B cell (primary cell): ENCODE data around the gene TKTL2. TPM values are rescaled to one million over a fixed set of nuclear protein-coding genes. Genes with fewer than 3 reads are reported as not detected.

Experiments used
- ATAC-seq: fragments of 200-7000 bp; cut with Tn5 transposase; one replicate; pipeline ENCODE4 v1.10.0; 2021; ENCODE audit warnings: low read depth, mild to moderate bottlenecking, moderate number of reproducible peaks, moderate library complexity
- CTCF ChIA-PET: fragments of 350-600 bp; sonication (Branson Sonifier 250); formaldehyde crosslinking; loops from one replicate; lab custom pipeline; 2021; ENCODE audit warnings: antibody characterized with exemption, inconsistent platforms; lab: Charles Lee
- POLR2A ChIA-PET: fragments of 350-600 bp; sonication (Branson Sonifier 250); formaldehyde crosslinking; loops from one replicate; lab custom pipeline; 2021; ENCODE audit warnings: antibody characterized with exemption; lab: Charles Lee
- DNase-seq: peaks from one replicate; pipeline ENCODE4 v3.0.0; 2013
- H2AFZ ChIP-seq: 2 replicates; pipeline ENCODE4 v1.6.1; 2012; ENCODE audit warnings: mild to moderate bottlenecking, low read depth, low read length; ENCODE audit not compliant: insufficient read depth, poor library complexity, severe bottlenecking
- H3K27ac ChIP-seq, 2 donors: 1 replicate in 1 of 2; 2 replicates in 1 of 2; pipeline ENCODE4 v1.5.1; 2012 to 2013; ENCODE audit warnings: low read length in 2 of 2, mild to moderate bottlenecking in 2 of 2, moderate library complexity in 1 of 2
- H3K27me3 ChIP-seq, 4 experiments: fragments of 200-600 bp in 1 of 4; sonication (generic) in 1 of 4; replicated peaks in 1 of 4; 1 replicate in 2 of 4; 2 replicates in 2 of 4; pipeline versions ENCODE4 v1.6.1 to v1.7.0; 2013 to 2016; ENCODE audit warnings: low read length in 3 of 4, mild to moderate bottlenecking in 2 of 4, mixed read lengths in 1 of 4, moderate library complexity in 1 of 4; ENCODE audit not compliant: insufficient read depth in 4 of 4, control insufficient read depth in 3 of 4; ENCODE audit errors: control extremely low read depth in 1 of 4
- H3K36me3 ChIP-seq, 2 experiments: replicated peaks in 1 of 2; 1 replicate in 1 of 2; 2 replicates in 1 of 2; pipeline versions ENCODE4 v1.6.1 to v1.7.1; 2013; ENCODE audit warnings: low read length in 1 of 2; ENCODE audit not compliant: insufficient read depth in 2 of 2, control insufficient read depth in 1 of 2; ENCODE audit errors: control extremely low read depth in 1 of 2, extremely low read depth in 1 of 2
- H3K4me1 ChIP-seq, 2 donors: fragments of 200-600 bp in 1 of 2; sonication (generic) in 1 of 2; 1 replicate in 1 of 2; 2 replicates in 1 of 2; pipeline versions ENCODE4 v1.5.1 to v1.6.1; 2013 to 2017; ENCODE audit warnings: low read length in 2 of 2; ENCODE audit not compliant: control insufficient read depth in 2 of 2, insufficient read depth in 2 of 2
- H3K4me2 ChIP-seq: replicated peaks from 2 replicates; pipeline ENCODE3; 2012; ENCODE audit warnings: mild to moderate bottlenecking, low read depth, low read length; ENCODE audit not compliant: poor library complexity, severe bottlenecking
- H3K4me3 ChIP-seq, 5 experiments: fragments of 200-600 bp in 1 of 5; sonication (generic) in 1 of 5; 1 replicate in 3 of 5; 2 replicates in 2 of 5; pipeline versions ENCODE4 v1.5.1 to v1.7.0; 2011 to 2016; ENCODE audit warnings: low read length in 4 of 5, mild to moderate bottlenecking in 4 of 5, low read depth in 2 of 5, control low read depth in 1 of 5, moderate library complexity in 1 of 5; ENCODE audit not compliant: insufficient read depth in 1 of 5; ENCODE audit errors: control extremely low read depth in 1 of 5, extremely low read depth in 1 of 5
- H3K79me2 ChIP-seq: fragments of 200-600 bp; sonication (generic); one replicate; pipeline ENCODE4 v1.6.0; 2016; ENCODE audit warnings: low read length; ENCODE audit not compliant: control insufficient read depth, insufficient read depth
- H3K9ac ChIP-seq: fragments of 200-600 bp; sonication (generic); 2 replicates; pipeline ENCODE4 v1.6.1; 2017; ENCODE audit warnings: mild to moderate bottlenecking, low read length, moderate library complexity
- H3K9me3 ChIP-seq, 3 donors: one replicate each; pipeline versions ENCODE4 v1.6.1 to v1.7.1; 2013; ENCODE audit warnings: low read length in 2 of 3; ENCODE audit not compliant: control insufficient read depth in 2 of 3, insufficient read depth in 1 of 3; ENCODE audit errors: control extremely low read depth in 1 of 3
- H4K20me1 ChIP-seq: 2 replicates; pipeline ENCODE4 v1.6.0; 2012; ENCODE audit warnings: mild to moderate bottlenecking, low read length; ENCODE audit not compliant: insufficient read depth, control insufficient read depth, poor library complexity, severe bottlenecking
- H3K27ac Mint-ChIP-seq: one replicate; pipeline ENCODE4 v1.8.0; 2021; ENCODE audit warnings: mixed read lengths
- H3K27me3 Mint-ChIP-seq: one replicate; pipeline ENCODE4 v1.8.0; 2021; ENCODE audit warnings: mixed read lengths
- H3K4me1 Mint-ChIP-seq: one replicate; pipeline ENCODE4 v1.8.0; 2021; ENCODE audit warnings: mixed read lengths
- H3K4me3 Mint-ChIP-seq: one replicate; pipeline ENCODE4 v1.8.0; 2021; ENCODE audit warnings: mixed read lengths
- H3K9me3 Mint-ChIP-seq: one replicate; pipeline ENCODE4 v1.8.0; 2022; ENCODE audit warnings: mixed read lengths; ENCODE audit not compliant: insufficient read depth
- EZH2 ChIP-seq: IDR thresholded peaks from 2 replicates; pipeline ENCODE4 v1.6.1; 2012; ENCODE audit warnings: borderline replicate concordance, low read depth, mild to moderate bottlenecking, moderate library complexity, low read length; ENCODE audit not compliant: insufficient read depth, poor library complexity, severe bottlenecking
- WGBS: methylation state at CpG from one replicate; pipeline ENCODE4 v1.1.5; 2013; ENCODE audit warnings: missing lambda C conversion rate; ENCODE audit not compliant: insufficient coverage; 5-methylcytosine and 5-hydroxymethylcytosine counted together
- intact Hi-C: fragments of 100-400 bp; cut with micrococcal nuclease; formaldehyde crosslinking; loops from one replicate; pipeline ENCODE4 v1.10.0; 2022
- polyA plus RNA-seq: library from polyadenylated mRNA; depleted of rRNA; stranded (reverse); fragments of >200 nt; gene quantifications from 2 replicates; pipeline ENCODE4 v1.2.3, GENCODE V29; 2012
- total RNA-seq, 2 donors: library from RNA; stranded (reverse); fragments of 120-200 nt in 1 of 2; gene quantifications; 1 replicate in 1 of 2; 2 replicates in 1 of 2; pipeline versions ENCODE4 v1.2.3 to v1.2.4, GENCODE V29; 2013 to 2022
- TF ChIP-seq, protein P1 (sequence below): fragments of 200-600 bp; IDR thresholded peaks from one replicate; pipeline ENCODE4 v1.8.0; 2022; ENCODE audit warnings: antibody characterized with exemption, mild to moderate bottlenecking

Gene TKTL2
- total and polyA plus RNA-seq, 2 donors (not counting 1 experiment from before 2014, with no cell fraction given): 0.16 to 0.27 TPM

DNA sequence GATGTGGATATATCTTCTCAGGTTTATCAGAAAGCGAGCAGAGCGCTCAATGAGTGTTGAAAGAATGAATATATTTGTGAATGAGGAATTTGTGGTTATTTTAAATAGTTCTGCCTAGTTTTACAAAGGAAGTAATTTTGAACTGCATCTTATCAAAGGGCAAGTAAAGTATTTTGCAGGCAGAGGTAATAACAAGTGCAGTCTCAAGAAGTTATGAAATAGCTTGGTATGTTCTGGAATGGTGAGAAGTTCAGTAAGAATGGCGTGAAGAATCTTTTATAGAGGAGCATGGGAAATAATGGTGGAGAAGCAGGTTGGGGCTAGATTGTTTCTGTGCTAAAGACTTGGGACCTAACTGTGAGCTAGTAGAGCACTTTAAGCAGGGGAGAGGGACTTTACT, 31.8 kb upstream of the TKTL2 start:
- Histone ChIP-seq H3K4me2 (peak overlapping the region; percentile 33), H3K4me1 (peaks cover 16 to 22% of the 10 kb centered on the region in 2 donors), H2AFZ (no peak overlapping the region), H3K9ac (peak overlapping the region; percentile 22), H3K9me3 (no peaks in the 10 kb centered on the region), H3K4me3 (no peak overlapping the region), H3K36me3 (peaks cover 3 to 41% of the 10 kb centered on the region in 2 experiments), H3K27ac (no peak overlapping the region), H3K27me3 (no peaks in the 10 kb centered on the region), H3K79me2 (peaks cover 81% of the 10 kb centered on the region), H4K20me1 (peaks cover 42% of the 10 kb centered on the region)
- Mint-ChIP-seq H3K9me3 (no peaks in the 10 kb centered on the region), H3K27ac (peak overlapping the region; percentile 1), H3K4me3 (no peak overlapping the region), H3K4me1 (peaks cover 45% of the 10 kb centered on the region), H3K27me3 (no peaks in the 10 kb centered on the region)
- POLR2A ChIA-PET: no interaction called here
- 34% methylated on average over 3 of the region's 3 CpGs for WGBS
- ATAC-seq (no peak), DNase-seq (no peak)
- intact Hi-C loops: no loop called here
- CTCF ChIA-PET: interaction anchor here (0.7 kb wide), 1 partner anchor 161 kb away, joined by 3 read pairs; no protein-coding TSS in a partner anchor
- TF ChIP-seq EZH2: no peak
- TF ChIP-seq, protein P1, sequence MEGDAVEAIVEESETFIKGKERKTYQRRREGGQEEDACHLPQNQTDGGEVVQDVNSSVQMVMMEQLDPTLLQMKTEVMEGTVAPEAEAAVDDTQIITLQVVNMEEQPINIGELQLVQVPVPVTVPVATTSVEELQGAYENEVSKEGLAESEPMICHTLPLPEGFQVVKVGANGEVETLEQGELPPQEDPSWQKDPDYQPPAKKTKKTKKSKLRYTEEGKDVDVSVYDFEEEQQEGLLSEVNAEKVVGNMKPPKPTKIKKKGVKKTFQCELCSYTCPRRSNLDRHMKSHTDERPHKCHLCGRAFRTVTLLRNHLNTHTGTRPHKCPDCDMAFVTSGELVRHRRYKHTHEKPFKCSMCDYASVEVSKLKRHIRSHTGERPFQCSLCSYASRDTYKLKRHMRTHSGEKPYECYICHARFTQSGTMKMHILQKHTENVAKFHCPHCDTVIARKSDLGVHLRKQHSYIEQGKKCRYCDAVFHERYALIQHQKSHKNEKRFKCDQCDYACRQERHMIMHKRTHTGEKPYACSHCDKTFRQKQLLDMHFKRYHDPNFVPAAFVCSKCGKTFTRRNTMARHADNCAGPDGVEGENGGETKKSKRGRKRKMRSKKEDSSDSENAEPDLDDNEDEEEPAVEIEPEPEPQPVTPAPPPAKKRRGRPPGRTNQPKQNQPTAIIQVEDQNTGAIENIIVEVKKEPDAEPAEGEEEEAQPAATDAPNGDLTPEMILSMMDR: no peak

DNA sequence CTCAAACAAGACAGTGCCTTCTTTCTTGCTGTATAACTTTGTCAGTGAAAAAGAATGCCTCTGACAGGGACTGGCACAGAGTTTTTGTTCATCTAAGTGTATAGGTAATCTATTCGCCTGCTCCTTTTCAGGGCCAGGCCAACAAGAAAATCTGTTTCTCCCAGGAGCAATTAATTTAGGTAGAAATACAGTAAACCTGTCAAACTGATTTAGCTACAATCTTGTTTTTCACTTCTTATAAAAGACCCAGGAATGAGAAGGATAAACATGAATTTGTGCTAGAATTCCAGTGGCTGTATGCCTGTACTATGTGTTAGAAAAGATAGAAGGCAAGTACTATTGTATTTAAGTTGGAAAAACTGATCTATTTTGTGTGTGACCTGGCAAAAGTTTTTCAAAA, 27.0 kb upstream of the TKTL2 start:
- POLR2A ChIA-PET: no interaction called here
- Histone ChIP-seq H3K9me3 (no peaks in the 10 kb centered on the region), H4K20me1 (peaks cover 37% of the 10 kb centered on the region), H3K4me2 (no peak overlapping the region), H3K36me3 (peaks cover 0 to 9% of the 10 kb centered on the region in 2 experiments), H3K79me2 (peaks cover 98% of the 10 kb centered on the region), H2AFZ (no peak overlapping the region), H3K27me3 (no peaks in the 10 kb centered on the region), H3K4me3 (no peak overlapping the region), H3K27ac (no peak overlapping the region), H3K4me1 (peaks cover 28 to 30% of the 10 kb centered on the region in 2 donors), H3K9ac (no peak overlapping the region)
- H3K27me3 Mint-ChIP-seq: no peaks in the 10 kb centered on the region
- H3K27ac Mint-ChIP-seq: no peak overlapping the region
- H3K9me3 Mint-ChIP-seq: no peaks in the 10 kb centered on the region
- no peak overlapping the region for H3K4me3 Mint-ChIP-seq
- WGBS: no CpG with 5 or more reads among the region's 1 CpG
- intact Hi-C loops: no loop called here
- ATAC-seq (no peak), DNase-seq (no peak)
- CTCF ChIA-PET: no interaction called here
- TF ChIP-seq EZH2: no peak
- TF ChIP-seq, protein P1: no peak
- peaks cover 63% of the 10 kb centered on the region for H3K4me1 Mint-ChIP-seq
